SK-N-SH (cell line): ENCODE measurements around the gene KLHDC8A. TPM values are rescaled to one million over a fixed set of nuclear protein-coding genes. Genes with fewer than 3 reads are reported as not detected.

Experiments used
- CTCF ChIA-PET: fragments of 300-600, 350-600 bp; formaldehyde crosslinking; extraction: SDS; loops from one replicate; lab custom pipeline; 2021; lab: Yijun Ruan, JAX
- POLR2A ChIA-PET: fragments of 350-600 bp; sonication (Branson Sonifier 250); formaldehyde crosslinking; extraction: SDS; loops from one replicate; lab custom pipeline; 2020; ENCODE audit warnings: antibody characterized with exemption, inconsistent platforms; lab: Yijun Ruan, JAX
- DNase-seq: peaks from one replicate; pipeline ENCODE4 v3.0.0; 2012
- H2AFZ ChIP-seq: fragments of 200-600 bp; sonication (generic); 2 replicates; pipeline ENCODE4 v1.8.1; 2016; ENCODE audit warnings: antibody characterized with exemption, mild to moderate bottlenecking, low read depth
- H3F3A ChIP-seq: fragments of 200-600 bp; sonication (generic); replicated peaks from 2 replicates; pipeline ENCODE3; 2016; ENCODE audit warnings: antibody characterized with exemption, mild to moderate bottlenecking; ENCODE audit not compliant: insufficient read depth
- H3K27ac ChIP-seq, 2 experiments: fragments of 200-500 bp in 1 of 2; fragments of 200-600 bp in 1 of 2; sonication (Bioruptor generic) in 1 of 2; sonication (generic), shearing (Covaris generic) in 1 of 2; 2 replicates each; pipeline versions ENCODE4 v1.5.1 to v1.6.1; 2014 to 2016; ENCODE audit warnings: low read depth in 2 of 2, inconsistent platforms in 1 of 2, low read length in 1 of 2, mild to moderate bottlenecking in 1 of 2, mixed read lengths in 1 of 2
- H3K27me3 ChIP-seq: fragments of 200-600 bp; sonication (generic), shearing (Covaris generic); 2 replicates; pipeline ENCODE4 v1.6.1; 2016; ENCODE audit warnings: mixed run types; ENCODE audit not compliant: insufficient read depth
- H3K36me3 ChIP-seq, 2 experiments: fragments of 200-500 bp in 1 of 2; fragments of 200-600 bp in 1 of 2; sonication (Bioruptor generic) in 1 of 2; sonication (generic) in 1 of 2; replicated peaks in 1 of 2; 2 replicates each; pipeline versions ENCODE3 to v1.5.1; 2014 to 2016; ENCODE audit warnings: low read length in 1 of 2, mild to moderate bottlenecking in 1 of 2; ENCODE audit not compliant: insufficient read depth in 2 of 2, control insufficient read depth in 1 of 2
- H3K4me1 ChIP-seq, 2 experiments: fragments of 200-500 bp in 1 of 2; fragments of 200-600 bp in 1 of 2; sonication (Bioruptor generic) in 1 of 2; sonication (generic), shearing (Covaris generic) in 1 of 2; 2 replicates each; pipeline versions ENCODE4 v1.5.1 to v1.6.1; 2014 to 2016; ENCODE audit warnings: low read depth in 1 of 2, low read length in 1 of 2, mixed run types in 1 of 2; ENCODE audit not compliant: insufficient read depth in 2 of 2, control insufficient read depth in 1 of 2
- H3K4me2 ChIP-seq: fragments of 200-600 bp; sonication (generic), shearing (Covaris generic); 2 replicates; pipeline ENCODE4 v1.6.1; 2017; ENCODE audit warnings: mixed run types
- H3K4me3 ChIP-seq, 2 experiments: fragments of 200-500 bp in 1 of 2; fragments of 200-600 bp in 1 of 2; sonication (Bioruptor generic) in 1 of 2; sonication (generic), shearing (Covaris generic) in 1 of 2; 2 replicates each; pipeline versions ENCODE4 v1.5.1 to v1.8.1; 2014 to 2016; ENCODE audit warnings: low read depth in 2 of 2, inconsistent platforms in 1 of 2, low read length in 1 of 2, mild to moderate bottlenecking in 1 of 2, mixed read lengths in 1 of 2, moderate library complexity in 1 of 2
- H3K79me2 ChIP-seq: fragments of 200-600 bp; sonication (generic); 2 replicates; pipeline ENCODE4 v1.8.1; 2017; ENCODE audit warnings: mild to moderate bottlenecking; ENCODE audit not compliant: insufficient read depth
- H3K9ac ChIP-seq: fragments of 200-600 bp; sonication (generic); 2 replicates; pipeline ENCODE4 v1.6.1; 2017; ENCODE audit warnings: mixed run types
- H3K9me2 ChIP-seq: fragments of 200-600 bp; sonication (generic); 2 replicates; pipeline ENCODE4 v1.6.1; 2017; ENCODE audit warnings: mixed run types
- H3K9me3 ChIP-seq: fragments of 200-600 bp; sonication (generic); 2 replicates; pipeline ENCODE4 v1.6.1; 2017; ENCODE audit warnings: mixed run types, mild to moderate bottlenecking, moderate library complexity
- H4K20me1 ChIP-seq: fragments of 200-600 bp; sonication (generic); 2 replicates; pipeline ENCODE4 v1.6.1; 2017; ENCODE audit warnings: mild to moderate bottlenecking, mixed run types; ENCODE audit not compliant: insufficient read depth
- EP300 ChIP-seq, 2 experiments: IDR thresholded peaks; 2 replicates each; pipeline versions ENCODE4 v1.4.0 to v1.6.1; 2012; ENCODE audit warnings: borderline replicate concordance in 1 of 2, low read depth in 1 of 2, low read length in 1 of 2
- EZH2phosphoT487 ChIP-seq: fragments of 200-600 bp; sonication (generic); IDR thresholded peaks from 2 replicates; pipeline ENCODE4 v1.6.1; 2017; ENCODE audit warnings: low read depth, mixed run types, mild to moderate bottlenecking, antibody characterized with exemption, moderate library complexity, borderline replicate concordance
- FOXM1 ChIP-seq: IDR thresholded peaks from 2 replicates; pipeline ENCODE4 v1.4.0; 2012; ENCODE audit warnings: low read depth, mild to moderate bottlenecking
- GATA2 ChIP-seq: sonication (generic); formaldehyde crosslinking; IDR thresholded peaks from 2 replicates; pipeline ENCODE4 v1.5.0; 2020; ENCODE audit warnings: mild to moderate bottlenecking, missing genetic modification reagents
- JUND ChIP-seq: IDR thresholded peaks from 2 replicates; pipeline ENCODE4 v1.4.0; 2012
- MEF2A ChIP-seq: IDR thresholded peaks from 2 replicates; pipeline ENCODE4 v1.4.0; 2012; ENCODE audit warnings: low read depth, borderline replicate concordance
- MXI1 ChIP-seq: IDR thresholded peaks from 2 replicates; pipeline ENCODE4 v1.6.1; 2012; ENCODE audit warnings: mild to moderate bottlenecking, low read depth, low read length, improper control_type of control experiment
- NFIC ChIP-seq: IDR thresholded peaks from 2 replicates; pipeline ENCODE4 v1.4.0; 2012; ENCODE audit warnings: borderline replicate concordance
- POLR2AphosphoS5 ChIP-seq: IDR thresholded peaks from 2 replicates; pipeline ENCODE4 v1.6.1; 2012; ENCODE audit warnings: low read depth, low read length
- RAD21 ChIP-seq: IDR thresholded peaks from 2 replicates; pipeline ENCODE4 v1.6.1; 2012; ENCODE audit warnings: mild to moderate bottlenecking, low read length
- RCOR1 ChIP-seq: fragments of 150-350 bp; IDR thresholded peaks from 2 replicates; pipeline ENCODE4 v1.6.1; 2017; ENCODE audit warnings: antibody characterized with exemption, low read length
- SMC3 ChIP-seq: IDR thresholded peaks from 2 replicates; pipeline ENCODE4 v1.6.1; 2012; ENCODE audit warnings: low read depth, low read length, improper control_type of control experiment
- TCF12 ChIP-seq: IDR thresholded peaks from 2 replicates; pipeline ENCODE4 v1.4.0; 2012
- TEAD4 ChIP-seq: IDR thresholded peaks from 2 replicates; pipeline ENCODE4 v1.4.0; 2012; ENCODE audit warnings: mild to moderate bottlenecking, borderline replicate concordance; ENCODE audit not compliant: insufficient read depth
- USF2 ChIP-seq: fragments of 150-350 bp; IDR thresholded peaks from 2 replicates; pipeline ENCODE4 v1.6.1; 2017; ENCODE audit warnings: antibody characterized with exemption, low read length, low read depth, borderline replicate concordance
- YY1 ChIP-seq: IDR thresholded peaks from 2 replicates; pipeline ENCODE4 v1.4.0; 2012; ENCODE audit warnings: low read depth, mild to moderate bottlenecking
- WGBS: methylation state at CpG from one replicate; pipeline ENCODE4 v1.1.6; 2017; ENCODE audit warnings: low lambda C conversion rate; 5-methylcytosine and 5-hydroxymethylcytosine counted together
- polyA plus RNA-seq, 3 experiments: library from polyadenylated mRNA; depleted of rRNA; stranded (reverse); fragments of >200 nt; gene quantifications; 2 replicates each; pipeline ENCODE4 v1.2.3, GENCODE V29; 2012
- TF ChIP-seq, protein P1 (sequence below): IDR thresholded peaks from 2 replicates; pipeline ENCODE4 v1.4.0; 2012; ENCODE audit warnings: low read depth, borderline replicate concordance
- TF ChIP-seq, protein P2 (sequence below): IDR thresholded peaks from 2 replicates; pipeline ENCODE4 v1.6.1; 2012; ENCODE audit warnings: mild to moderate bottlenecking, low read depth, low read length, moderate library complexity
- TF ChIP-seq, protein P3 (sequence below): IDR thresholded peaks from 2 replicates; pipeline ENCODE4 v1.4.0; 2012; ENCODE audit warnings: low read depth

The KLHDC8A gene
- polyA plus RNA-seq, 1 of the 3 experiments (the other 2 are of a cell fraction), result 0.02 TPM

- H3K4me2 ChIP-seq, result no peak overlapping the region
- H3K9ac ChIP-seq, result no peak overlapping the region
- DNase-seq, result no peak
- H3K27me3 ChIP-seq, result no peaks in the 10 kb centered on the region
- no peak overlapping the region for H2AFZ ChIP-seq
- no peak overlapping the region for H3K27ac ChIP-seq
- no peaks in the 10 kb centered on the region for H3K36me3 ChIP-seq
- H3K4me3 ChIP-seq, result no peak overlapping the region
- H3K9me3 ChIP-seq, result no peaks in the 10 kb centered on the region
- ChIA-PET CTCF (interaction anchor here (1.2 kb wide), 1 partner anchor 20 kb away, joined by 4 read pairs; no protein-coding TSS in a partner anchor), POLR2A (no interaction called here)
- H3K4me1 ChIP-seq, result peaks cover 4 to 28% of the 10 kb centered on the region in 2 experiments
- no peaks in the 10 kb centered on the region for H3K79me2 ChIP-seq
- TF ChIP-seq RCOR1, result no peak
- TF ChIP-seq, protein P1, sequence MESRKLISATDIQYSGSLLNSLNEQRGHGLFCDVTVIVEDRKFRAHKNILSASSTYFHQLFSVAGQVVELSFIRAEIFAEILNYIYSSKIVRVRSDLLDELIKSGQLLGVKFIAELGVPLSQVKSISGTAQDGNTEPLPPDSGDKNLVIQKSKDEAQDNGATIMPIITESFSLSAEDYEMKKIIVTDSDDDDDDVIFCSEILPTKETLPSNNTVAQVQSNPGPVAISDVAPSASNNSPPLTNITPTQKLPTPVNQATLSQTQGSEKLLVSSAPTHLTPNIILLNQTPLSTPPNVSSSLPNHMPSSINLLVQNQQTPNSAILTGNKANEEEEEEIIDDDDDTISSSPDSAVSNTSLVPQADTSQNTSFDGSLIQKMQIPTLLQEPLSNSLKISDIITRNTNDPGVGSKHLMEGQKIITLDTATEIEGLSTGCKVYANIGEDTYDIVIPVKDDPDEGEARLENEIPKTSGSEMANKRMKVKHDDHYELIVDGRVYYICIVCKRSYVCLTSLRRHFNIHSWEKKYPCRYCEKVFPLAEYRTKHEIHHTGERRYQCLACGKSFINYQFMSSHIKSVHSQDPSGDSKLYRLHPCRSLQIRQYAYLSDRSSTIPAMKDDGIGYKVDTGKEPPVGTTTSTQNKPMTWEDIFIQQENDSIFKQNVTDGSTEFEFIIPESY, result no peak
- TF ChIP-seq, protein P2, sequence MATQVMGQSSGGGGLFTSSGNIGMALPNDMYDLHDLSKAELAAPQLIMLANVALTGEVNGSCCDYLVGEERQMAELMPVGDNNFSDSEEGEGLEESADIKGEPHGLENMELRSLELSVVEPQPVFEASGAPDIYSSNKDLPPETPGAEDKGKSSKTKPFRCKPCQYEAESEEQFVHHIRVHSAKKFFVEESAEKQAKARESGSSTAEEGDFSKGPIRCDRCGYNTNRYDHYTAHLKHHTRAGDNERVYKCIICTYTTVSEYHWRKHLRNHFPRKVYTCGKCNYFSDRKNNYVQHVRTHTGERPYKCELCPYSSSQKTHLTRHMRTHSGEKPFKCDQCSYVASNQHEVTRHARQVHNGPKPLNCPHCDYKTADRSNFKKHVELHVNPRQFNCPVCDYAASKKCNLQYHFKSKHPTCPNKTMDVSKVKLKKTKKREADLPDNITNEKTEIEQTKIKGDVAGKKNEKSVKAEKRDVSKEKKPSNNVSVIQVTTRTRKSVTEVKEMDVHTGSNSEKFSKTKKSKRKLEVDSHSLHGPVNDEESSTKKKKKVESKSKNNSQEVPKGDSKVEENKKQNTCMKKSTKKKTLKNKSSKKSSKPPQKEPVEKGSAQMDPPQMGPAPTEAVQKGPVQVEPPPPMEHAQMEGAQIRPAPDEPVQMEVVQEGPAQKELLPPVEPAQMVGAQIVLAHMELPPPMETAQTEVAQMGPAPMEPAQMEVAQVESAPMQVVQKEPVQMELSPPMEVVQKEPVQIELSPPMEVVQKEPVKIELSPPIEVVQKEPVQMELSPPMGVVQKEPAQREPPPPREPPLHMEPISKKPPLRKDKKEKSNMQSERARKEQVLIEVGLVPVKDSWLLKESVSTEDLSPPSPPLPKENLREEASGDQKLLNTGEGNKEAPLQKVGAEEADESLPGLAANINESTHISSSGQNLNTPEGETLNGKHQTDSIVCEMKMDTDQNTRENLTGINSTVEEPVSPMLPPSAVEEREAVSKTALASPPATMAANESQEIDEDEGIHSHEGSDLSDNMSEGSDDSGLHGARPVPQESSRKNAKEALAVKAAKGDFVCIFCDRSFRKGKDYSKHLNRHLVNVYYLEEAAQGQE, result no peak
- TF ChIP-seq RAD21, result no peak
- TF ChIP-seq EZH2phosphoT487, result no peak
- no peak for TF ChIP-seq MXI1
- TF ChIP-seq, protein P3, sequence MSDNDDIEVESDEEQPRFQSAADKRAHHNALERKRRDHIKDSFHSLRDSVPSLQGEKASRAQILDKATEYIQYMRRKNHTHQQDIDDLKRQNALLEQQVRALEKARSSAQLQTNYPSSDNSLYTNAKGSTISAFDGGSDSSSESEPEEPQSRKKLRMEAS, result no peak
- no peak for TF ChIP-seq SMC3
- TF ChIP-seq MEF2A, result no peak
- no peak for TF ChIP-seq USF2
- H4K20me1 ChIP-seq, result no peaks in the 10 kb centered on the region
- WGBS, result 79% methylated on average over 3 of the region's 3 CpGs
- H3K9me2 ChIP-seq, result no peaks in the 10 kb centered on the region
- peaks cover 30% of the 10 kb centered on the region for H3F3A ChIP-seq
These were observed 20.6 kb upstream of the KLHDC8A start for GRCh38 chr1:205377355-205377754.

- Histone ChIP-seq H3K79me2 (no peaks in the 10 kb centered on the region), H3K27ac (no peak overlapping the region), H3K9me2 (no peaks in the 10 kb centered on the region), H4K20me1 (no peaks in the 10 kb centered on the region), H3K9me3 (no peaks in the 10 kb centered on the region), H3K36me3 (no peaks in the 10 kb centered on the region), H3K9ac (no peak overlapping the region), H3K4me3 (no peak overlapping the region), H3K27me3 (no peaks in the 10 kb centered on the region), H3K4me1 (peaks cover 4 to 33% of the 10 kb centered on the region in 2 experiments), H3K4me2 (no peak overlapping the region), H2AFZ (no peak overlapping the region), H3F3A (peaks cover 35% of the 10 kb centered on the region)
- 54% methylated on average over 4 of the region's 4 CpGs for WGBS
- POLR2A ChIA-PET, result no interaction called here
- no peak for DNase-seq
- TF ChIP-seq EP300 (IDR thresholded peaks at IDR 0.05; ENCODE audit: borderline replicate concordance in 1 of 2, low read depth in 1 of 2, low read length in 1 of 2) (no peak), YY1 (no peak), TEAD4 (no peak), POLR2AphosphoS5 (no peak), FOXM1 (no peak), TCF12 (no peak), GATA2 (no peak), NFIC (no peak), JUND (no peak), RAD21 (no peak)
- CTCF ChIA-PET, result interaction anchor here (1.0 to 3.3 kb wide), 4 partner anchors 22 to 108 kb away, joined by 3 to 16 read pairs (median 8); no protein-coding TSS in a partner anchor
These were observed 20.0 kb upstream of the KLHDC8A start for GRCh38 chr1:205376739-205377138.
